Stimulated activated naive CD4-positive, alpha-beta T cell (primary cell): Measurements from ENCODE around the gene FAM174C.

ENCODE experiments used
- DNase-seq, 6 experiments: peaks; one replicate each; lab custom pipeline; 2025; lab: John Stamatoyannopoulos, UW

FAM174C gene

GRCh38 chr19:1275260-1275975, at the start of gene FAM174C:
FAM174C (plus strand) TSS chr19:1275530; CDS start chr19:1275550, 20 bp downstream.
- peak; percentile 95 to 99 (median 96) for DNase-seq

GRCh38 chr19:1226227-1226518, 49.2 kb upstream of the FAM174C start:
- no peak for DNase-seq

- DNase-seq, result no peak
These were observed 48.6 kb upstream of the FAM174C start for GRCh38 chr19:1226522-1227303.

GRCh38 chr19:1227304-1228054, 47.9 kb upstream of the FAM174C start:
- DNase-seq, result no peak

GRCh38 chr19:1228161-1228957, 47.0 kb upstream of the FAM174C start:
- DNase-seq, result no peak

- no peak for DNase-seq
These were observed 46.0 kb upstream of the FAM174C start for GRCh38 chr19:1229056-1229923.

GRCh38 chr19:1229924-1230782, 45.2 kb upstream of the FAM174C start:
- no peak for DNase-seq

GRCh38 chr19:1230783-1231489, 44.4 kb upstream of the FAM174C start:
- no peak for DNase-seq

GRCh38 chr19:1231729-1232637, 43.3 kb upstream of the FAM174C start:
- DNase-seq, result no peak

GRCh38 chr19:1232652-1233072, 42.7 kb upstream of the FAM174C start:
- DNase-seq, result no peak

GRCh38 chr19:1233115-1233667, 42.1 kb upstream of the FAM174C start:
- no peak for DNase-seq

- no peak for DNase-seq
These were observed 41.0 kb upstream of the FAM174C start for GRCh38 chr19:1234051-1234954.

- no peak for DNase-seq
These were observed 40.4 kb upstream of the FAM174C start for GRCh38 chr19:1234955-1235380.

GRCh38 chr19:1235625-1236538, 39.4 kb upstream of the FAM174C start:
- no peak for DNase-seq

GRCh38 chr19:1236576-1236975, 38.8 kb upstream of the FAM174C start:
- DNase-seq, result no peak
